WI38 (cell line): ENCODE results near the gene ZNF280A.

Experiments
- H3K4me3 ChIP-seq: 2 replicates; pipeline ENCODE4 v1.5.1; 2011; ENCODE audit warnings: low read depth, mild to moderate bottlenecking, control low read depth, low read length
- TF ChIP-seq, protein P1 (sequence below): IDR thresholded peaks from 2 replicates; pipeline ENCODE4 v1.5.1; 2012; ENCODE audit warnings: low read depth, mild to moderate bottlenecking, control low read depth, low read length

ZNF280A gene

DNA sequence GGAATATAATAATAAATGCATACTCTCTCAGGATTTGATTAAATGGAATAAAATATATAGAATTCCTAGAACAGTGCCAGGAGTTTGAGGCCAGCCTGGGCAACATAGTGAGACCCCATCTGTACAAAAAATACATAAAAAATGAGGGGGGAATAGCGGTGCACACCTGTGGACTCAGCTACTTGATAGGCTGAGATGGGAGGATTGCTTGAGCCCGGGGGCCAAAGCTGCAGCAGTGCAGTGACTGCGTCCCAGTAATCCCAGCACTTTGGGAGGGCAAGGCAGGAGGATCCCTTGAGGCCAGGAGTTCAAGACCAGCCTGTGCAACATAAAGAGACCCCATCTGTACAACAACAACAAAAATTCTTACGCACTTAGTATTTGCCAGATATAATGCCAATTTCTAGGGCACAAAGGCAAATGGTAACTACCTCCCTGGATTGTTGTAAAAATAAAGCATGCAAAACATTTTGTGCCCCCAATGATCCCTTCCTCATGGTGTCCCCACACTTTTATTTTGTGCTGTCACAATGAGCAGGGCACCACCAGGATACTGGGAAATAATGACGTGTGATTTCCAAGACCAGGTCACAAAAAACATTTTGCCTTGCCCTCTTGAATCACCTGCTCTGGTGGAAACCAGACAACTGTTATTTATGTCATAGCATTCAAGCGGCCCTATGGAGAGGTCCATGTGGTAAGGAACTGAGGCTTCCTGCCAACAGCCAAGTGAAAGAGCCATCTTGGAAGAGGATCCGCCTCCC, 18.3 kb upstream of the ZNF280A start:
- TF ChIP-seq, protein P1, sequence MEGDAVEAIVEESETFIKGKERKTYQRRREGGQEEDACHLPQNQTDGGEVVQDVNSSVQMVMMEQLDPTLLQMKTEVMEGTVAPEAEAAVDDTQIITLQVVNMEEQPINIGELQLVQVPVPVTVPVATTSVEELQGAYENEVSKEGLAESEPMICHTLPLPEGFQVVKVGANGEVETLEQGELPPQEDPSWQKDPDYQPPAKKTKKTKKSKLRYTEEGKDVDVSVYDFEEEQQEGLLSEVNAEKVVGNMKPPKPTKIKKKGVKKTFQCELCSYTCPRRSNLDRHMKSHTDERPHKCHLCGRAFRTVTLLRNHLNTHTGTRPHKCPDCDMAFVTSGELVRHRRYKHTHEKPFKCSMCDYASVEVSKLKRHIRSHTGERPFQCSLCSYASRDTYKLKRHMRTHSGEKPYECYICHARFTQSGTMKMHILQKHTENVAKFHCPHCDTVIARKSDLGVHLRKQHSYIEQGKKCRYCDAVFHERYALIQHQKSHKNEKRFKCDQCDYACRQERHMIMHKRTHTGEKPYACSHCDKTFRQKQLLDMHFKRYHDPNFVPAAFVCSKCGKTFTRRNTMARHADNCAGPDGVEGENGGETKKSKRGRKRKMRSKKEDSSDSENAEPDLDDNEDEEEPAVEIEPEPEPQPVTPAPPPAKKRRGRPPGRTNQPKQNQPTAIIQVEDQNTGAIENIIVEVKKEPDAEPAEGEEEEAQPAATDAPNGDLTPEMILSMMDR, result no peak
- H3K4me3 ChIP-seq, result no peak overlapping the region

DNA sequence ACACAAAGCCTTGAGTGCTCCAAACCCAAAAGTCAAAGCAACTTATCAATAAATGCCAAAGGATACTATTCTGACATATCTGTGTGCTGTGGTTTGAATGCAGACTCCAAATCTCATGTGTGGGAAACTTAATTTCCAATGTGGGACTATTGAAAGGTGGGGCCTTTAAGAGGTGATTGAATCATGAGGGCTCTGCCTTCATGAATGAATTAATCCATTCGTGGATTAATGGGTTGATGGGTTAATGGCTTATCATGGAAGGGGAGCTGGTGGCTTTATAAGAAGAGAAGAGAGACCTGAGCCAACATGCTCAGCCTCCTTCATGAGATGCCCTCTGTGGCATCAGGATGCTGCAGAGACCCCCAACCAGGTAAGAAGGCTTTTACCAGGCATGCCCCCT, 16.8 kb upstream of the ZNF280A start:
- H3K4me3 ChIP-seq, result no peak overlapping the region
- TF ChIP-seq, protein P1, result no peak

DNA sequence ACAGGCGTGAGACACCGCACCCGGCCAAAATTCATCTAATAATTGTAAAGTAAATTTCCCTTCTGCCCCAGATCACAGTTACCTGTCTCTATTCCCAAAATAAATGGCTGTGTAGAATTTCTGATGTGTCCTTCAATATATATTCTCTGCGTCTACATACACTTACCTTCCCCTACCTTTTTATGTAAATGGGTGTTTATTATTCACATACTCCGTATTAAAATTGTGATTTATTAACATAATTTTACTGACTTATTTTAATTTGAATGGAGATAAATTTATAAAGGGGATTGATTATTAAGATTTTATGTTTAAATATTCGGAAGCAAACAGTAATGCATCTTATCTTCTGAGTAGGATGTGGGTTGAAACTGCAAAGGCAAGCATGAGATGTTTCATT, 16.4 kb upstream of the ZNF280A start:
- no peak overlapping the region for H3K4me3 ChIP-seq
- TF ChIP-seq, protein P1, result no peak

DNA sequence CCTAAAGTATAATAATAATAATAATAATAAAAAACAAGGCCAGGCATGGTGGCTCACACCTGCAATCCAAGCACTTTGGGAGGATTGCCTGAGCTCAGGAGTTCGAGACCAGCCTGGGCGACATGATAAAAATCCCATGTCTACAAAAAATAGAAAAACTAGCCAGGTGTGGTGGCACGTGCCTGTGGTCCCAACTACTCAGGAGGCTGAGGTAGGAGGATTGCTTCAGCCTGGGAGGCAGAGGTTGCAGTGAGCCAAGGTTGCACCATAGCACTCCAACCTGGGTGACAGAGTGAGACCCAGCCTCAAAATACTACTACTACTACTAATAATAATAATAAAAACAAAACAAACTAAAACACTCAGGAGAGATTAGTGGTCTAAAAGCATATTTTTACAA, 15.6 kb upstream of the ZNF280A start:
- TF ChIP-seq, protein P1, result no peak
- H3K4me3 ChIP-seq, result no peak overlapping the region

DNA sequence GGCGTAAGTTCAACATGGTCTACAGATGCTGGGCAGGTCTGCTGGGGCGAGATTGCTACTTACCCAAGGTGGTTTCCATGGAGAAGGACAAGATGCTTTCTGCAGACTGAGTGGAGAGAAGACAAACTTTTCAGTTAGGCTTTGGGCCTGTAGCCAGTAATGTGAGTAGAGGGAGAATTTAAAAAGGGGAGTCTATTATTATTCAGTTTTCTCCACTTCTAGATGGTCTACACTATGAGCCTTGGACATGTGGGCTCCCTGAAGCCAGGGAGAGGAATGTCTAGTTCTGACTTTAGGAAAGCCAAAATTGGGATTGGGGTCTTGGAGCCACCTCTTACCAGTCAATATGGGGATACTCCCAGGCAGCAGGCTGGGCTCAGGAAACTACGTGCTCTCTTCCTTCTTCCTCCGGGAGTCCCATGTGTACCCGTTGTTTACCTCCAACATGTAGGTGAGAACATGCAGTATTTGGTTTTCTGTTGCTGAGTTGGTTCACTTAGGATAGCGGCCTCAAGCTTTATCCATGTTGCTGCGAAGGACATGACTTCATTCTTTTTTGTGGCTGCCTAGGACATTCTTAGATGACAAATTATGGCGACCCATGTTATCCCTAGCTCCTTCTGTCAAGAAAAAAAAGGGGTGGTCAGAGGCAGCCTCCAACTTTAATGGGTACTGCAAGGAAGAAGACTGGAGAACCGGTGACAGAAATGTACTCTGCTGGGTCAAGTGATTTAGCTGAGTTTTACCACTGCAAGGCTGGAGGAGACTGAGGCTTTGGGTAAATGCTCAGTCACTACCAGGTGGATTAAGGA, 14.7 kb upstream of the ZNF280A start:
- TF ChIP-seq, protein P1, result no peak

DNA sequence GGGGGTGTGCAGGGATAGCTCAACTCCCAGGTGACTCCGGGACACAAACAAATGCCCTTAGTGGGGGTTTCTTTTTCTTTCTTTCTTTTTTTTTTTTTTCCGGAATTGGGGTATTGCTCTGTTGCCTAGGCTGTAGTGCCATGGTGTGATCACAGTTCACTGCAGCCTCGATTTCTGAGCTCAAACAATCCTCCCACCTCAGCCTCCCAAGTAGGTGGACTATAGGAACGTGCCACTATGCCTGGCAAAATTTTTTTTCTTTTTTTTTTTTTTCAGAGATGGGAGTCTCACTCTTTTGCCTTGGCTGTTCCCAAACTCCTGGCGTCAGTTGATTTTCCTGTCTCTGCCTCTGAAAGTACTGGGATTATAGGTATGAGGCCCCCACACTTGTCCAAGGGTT, 13.8 kb upstream of the ZNF280A start:
- H3K4me3 ChIP-seq, result no peak overlapping the region

More for the DNA sequence above, 14.7 kb upstream of the ZNF280A start:
- H3K4me3 ChIP-seq, result no peak overlapping the region

More for the DNA sequence above, 13.8 kb upstream of the ZNF280A start:
- TF ChIP-seq, protein P1, result no peak
